ENCODE data around the gene HAND1.

Gene HAND1

DNA sequence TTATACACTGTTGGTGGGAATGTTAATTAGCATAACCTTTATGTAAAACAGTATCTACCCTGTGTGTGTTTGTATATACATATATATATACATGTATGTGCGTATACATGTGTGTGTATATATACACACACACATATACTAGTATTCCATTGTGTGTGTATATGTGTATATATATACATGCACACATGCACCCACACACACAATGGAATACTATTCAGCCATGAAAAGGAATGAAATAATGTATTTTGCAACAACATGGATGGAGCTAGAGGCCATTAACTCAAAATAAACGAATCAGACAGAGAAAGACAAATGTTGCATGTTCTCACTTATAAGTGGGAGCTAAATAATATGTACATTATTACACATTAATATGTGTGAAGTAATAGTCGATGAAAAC, 49.8 kb downstream of the HAND1 start:
- DNase-seq (ENCODE audit: extremely low read depth, insufficient read length), result no peak
- Histone ChIP-seq H3K36me3 (ENCODE audit: control insufficient read depth, insufficient read depth, low read length) (no peaks in the 10 kb centered on the region), H3K27me3 (replicated peaks; ENCODE audit: control insufficient read depth, insufficient read depth, low read length) (no peaks in the 10 kb centered on the region), H3K4me3 (replicated peaks; ENCODE audit: low read depth, low read length) (no peak overlapping the region)
- TF ChIP-seq, protein P1, sequence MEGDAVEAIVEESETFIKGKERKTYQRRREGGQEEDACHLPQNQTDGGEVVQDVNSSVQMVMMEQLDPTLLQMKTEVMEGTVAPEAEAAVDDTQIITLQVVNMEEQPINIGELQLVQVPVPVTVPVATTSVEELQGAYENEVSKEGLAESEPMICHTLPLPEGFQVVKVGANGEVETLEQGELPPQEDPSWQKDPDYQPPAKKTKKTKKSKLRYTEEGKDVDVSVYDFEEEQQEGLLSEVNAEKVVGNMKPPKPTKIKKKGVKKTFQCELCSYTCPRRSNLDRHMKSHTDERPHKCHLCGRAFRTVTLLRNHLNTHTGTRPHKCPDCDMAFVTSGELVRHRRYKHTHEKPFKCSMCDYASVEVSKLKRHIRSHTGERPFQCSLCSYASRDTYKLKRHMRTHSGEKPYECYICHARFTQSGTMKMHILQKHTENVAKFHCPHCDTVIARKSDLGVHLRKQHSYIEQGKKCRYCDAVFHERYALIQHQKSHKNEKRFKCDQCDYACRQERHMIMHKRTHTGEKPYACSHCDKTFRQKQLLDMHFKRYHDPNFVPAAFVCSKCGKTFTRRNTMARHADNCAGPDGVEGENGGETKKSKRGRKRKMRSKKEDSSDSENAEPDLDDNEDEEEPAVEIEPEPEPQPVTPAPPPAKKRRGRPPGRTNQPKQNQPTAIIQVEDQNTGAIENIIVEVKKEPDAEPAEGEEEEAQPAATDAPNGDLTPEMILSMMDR (IDR thresholded peaks at IDR 0.05; ENCODE audit: insufficient read depth, low read length, poor library complexity, severe bottlenecking), result no peak
